Measurements from ENCODE around the gene KCNAB1. TPM values are rescaled to one million over a fixed set of nuclear protein-coding genes. Genes with fewer than 3 reads are reported as not detected.

Gene KCNAB1
- total and polyA plus RNA-seq, 2 donors (not counting 3 experiments of a cell fraction or from before 2014, with no cell fraction given): 0.21 TPM; not detected in 1

GRCh38 chr3:156465194-156465593 lies 344.8 kb downstream of the KCNAB1 start:
- no peak overlapping the region for H3K9ac ChIP-seq (replicated peaks; ENCODE audit: extremely low read depth, insufficient read depth, low read length)
- no peak overlapping the region for H3K4me3 ChIP-seq (replicated peaks in 1 of 3; ENCODE audit: insufficient read depth in 1 of 3, low read depth in 1 of 3, low read length in 3 of 3)
- no peaks in the 10 kb centered on the region for H3K27me3 ChIP-seq (ENCODE audit: control insufficient read depth in 2 of 2, insufficient read depth in 2 of 2, low read length in 2 of 2)
- TF ChIP-seq EZH2 (IDR thresholded peaks at IDR 0.05; ENCODE audit: borderline replicate concordance, low read depth, low read length, severe bottlenecking) (no peak), FOS (IDR thresholded peaks at IDR 0.05; ENCODE audit: borderline replicate concordance, insufficient read depth, low read length) (no peak), POLR2AphosphoS5 (IDR thresholded peaks at IDR 0.05; ENCODE audit: insufficient read depth, low read depth, low read length) (no peak), JUN (IDR thresholded peaks at IDR 0.05; ENCODE audit: borderline replicate concordance, insufficient read depth, insufficient read length, low read depth) (no peak), MYC (IDR thresholded peaks at IDR 0.05; ENCODE audit: low read depth, low read length) (no peak), POLR2A (IDR thresholded peaks at IDR 0.05; ENCODE audit: low read depth, low read length) (no peak), GATA2 (IDR thresholded peaks at IDR 0.05; ENCODE audit: insufficient read depth, insufficient read length, low read depth, low read length) (no peak)
- TF ChIP-seq, protein P1, sequence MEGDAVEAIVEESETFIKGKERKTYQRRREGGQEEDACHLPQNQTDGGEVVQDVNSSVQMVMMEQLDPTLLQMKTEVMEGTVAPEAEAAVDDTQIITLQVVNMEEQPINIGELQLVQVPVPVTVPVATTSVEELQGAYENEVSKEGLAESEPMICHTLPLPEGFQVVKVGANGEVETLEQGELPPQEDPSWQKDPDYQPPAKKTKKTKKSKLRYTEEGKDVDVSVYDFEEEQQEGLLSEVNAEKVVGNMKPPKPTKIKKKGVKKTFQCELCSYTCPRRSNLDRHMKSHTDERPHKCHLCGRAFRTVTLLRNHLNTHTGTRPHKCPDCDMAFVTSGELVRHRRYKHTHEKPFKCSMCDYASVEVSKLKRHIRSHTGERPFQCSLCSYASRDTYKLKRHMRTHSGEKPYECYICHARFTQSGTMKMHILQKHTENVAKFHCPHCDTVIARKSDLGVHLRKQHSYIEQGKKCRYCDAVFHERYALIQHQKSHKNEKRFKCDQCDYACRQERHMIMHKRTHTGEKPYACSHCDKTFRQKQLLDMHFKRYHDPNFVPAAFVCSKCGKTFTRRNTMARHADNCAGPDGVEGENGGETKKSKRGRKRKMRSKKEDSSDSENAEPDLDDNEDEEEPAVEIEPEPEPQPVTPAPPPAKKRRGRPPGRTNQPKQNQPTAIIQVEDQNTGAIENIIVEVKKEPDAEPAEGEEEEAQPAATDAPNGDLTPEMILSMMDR (IDR thresholded peaks at IDR 0.05; ENCODE audit: extremely low read depth in 1 of 2, insufficient read depth in 1 of 2, low read depth in 1 of 2, low read length in 2 of 2): no peak
- TF ChIP-seq, protein P2, sequence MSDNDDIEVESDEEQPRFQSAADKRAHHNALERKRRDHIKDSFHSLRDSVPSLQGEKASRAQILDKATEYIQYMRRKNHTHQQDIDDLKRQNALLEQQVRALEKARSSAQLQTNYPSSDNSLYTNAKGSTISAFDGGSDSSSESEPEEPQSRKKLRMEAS (IDR thresholded peaks at IDR 0.05; ENCODE audit: insufficient read depth, insufficient read length): no peak
- H3K9me3 ChIP-seq (replicated peaks; ENCODE audit: control insufficient read depth, insufficient read depth, low read length): no peaks in the 10 kb centered on the region
- no peak overlapping the region for H3K27ac ChIP-seq (ENCODE audit: insufficient read depth, low read depth, low read length)
- DNase-seq (ENCODE audit: low read depth, low spot score) (no peak), FAIRE-seq (no peak)
- ChIA-PET POLR2A (no interaction called here), CTCF (interaction anchor here (1.9 to 2.3 kb wide), 2 partner anchors 9 to 16 kb away, joined by 9 to 10 read pairs; no protein-coding TSS in a partner anchor)
- intact Hi-C loops (cut with micrococcal nuclease) (no loop called here), dilution Hi-C loops (cut with MboI; ENCODE audit: extremely low pct_ligation_motif_present, low sequenced_read_pairs) (no loop called here)
- no peaks in the 10 kb centered on the region for H3K36me3 ChIP-seq (ENCODE audit: control insufficient read depth in 2 of 2, extremely low read depth in 1 of 2, insufficient read depth in 2 of 2, low read length in 2 of 2)
- no peaks in the 10 kb centered on the region for H3K4me1 ChIP-seq (ENCODE audit: control insufficient read depth, extremely low read depth, insufficient read depth, low read length)
- H2AFZ ChIP-seq (ENCODE audit: low read depth, low read length): no peak overlapping the region
- BruUV-seq (replicated peaks): no TSS peak
- H3K9me1 ChIP-seq (replicated peaks; ENCODE audit: control insufficient read depth, extremely low read depth, insufficient read depth, low read length): no peaks in the 10 kb centered on the region
- H3K4me2 ChIP-seq (ENCODE audit: insufficient read depth, low read length): no peak overlapping the region
- H4K20me1 ChIP-seq (replicated peaks; ENCODE audit: control insufficient read depth, extremely low read depth, insufficient read depth, low read length): no peaks in the 10 kb centered on the region
- H3K79me2 ChIP-seq (ENCODE audit: control insufficient read depth, insufficient read depth, low read length): no peaks in the 10 kb centered on the region

Measured in endothelial cell of umbilical vein (primary cell).